Endothelial cell of umbilical vein (primary cell): ENCODE results near the gene KPRP.

Source experiments
- CTCF ChIP-seq, 2 donors: IDR thresholded peaks; 1 replicate in 1 of 2; 2 replicates in 1 of 2; pipeline ENCODE4 v1.5.1; 2011; ENCODE audit warnings: low read length in 2 of 2, mild to moderate bottlenecking in 2 of 2, moderate library complexity in 2 of 2, control low read depth in 1 of 2, inconsistent platforms in 1 of 2, low read depth in 1 of 2; ENCODE audit not compliant: insufficient read depth in 1 of 2; ENCODE audit errors: extremely low read depth in 1 of 2
- EZH2 ChIP-seq: IDR thresholded peaks from 2 replicates; pipeline ENCODE4 v1.6.1; 2012; ENCODE audit warnings: borderline replicate concordance, low read depth, mild to moderate bottlenecking, moderate library complexity, low read length, inconsistent platforms; ENCODE audit not compliant: severe bottlenecking
- GATA2 ChIP-seq: IDR thresholded peaks from 2 replicates; pipeline ENCODE4 v1.7.0; 2011; ENCODE audit warnings: low read depth, mild to moderate bottlenecking, moderate library complexity, mixed read lengths, low read length; ENCODE audit not compliant: insufficient read length, insufficient read depth
- MAX ChIP-seq: IDR thresholded peaks from 2 replicates; pipeline ENCODE4 v1.6.1; 2011; ENCODE audit not compliant: insufficient read depth, insufficient read length
- POLR2A ChIP-seq: IDR thresholded peaks from 2 replicates; pipeline ENCODE4 v1.6.1; 2012; ENCODE audit warnings: low read depth, mild to moderate bottlenecking, control low read depth, low read length
- POLR2AphosphoS5 ChIP-seq: IDR thresholded peaks from 2 replicates; pipeline ENCODE4 v1.6.1; 2012; ENCODE audit warnings: low read depth, mild to moderate bottlenecking, control low read depth, low read length, moderate library complexity; ENCODE audit not compliant: insufficient read depth

DNA sequence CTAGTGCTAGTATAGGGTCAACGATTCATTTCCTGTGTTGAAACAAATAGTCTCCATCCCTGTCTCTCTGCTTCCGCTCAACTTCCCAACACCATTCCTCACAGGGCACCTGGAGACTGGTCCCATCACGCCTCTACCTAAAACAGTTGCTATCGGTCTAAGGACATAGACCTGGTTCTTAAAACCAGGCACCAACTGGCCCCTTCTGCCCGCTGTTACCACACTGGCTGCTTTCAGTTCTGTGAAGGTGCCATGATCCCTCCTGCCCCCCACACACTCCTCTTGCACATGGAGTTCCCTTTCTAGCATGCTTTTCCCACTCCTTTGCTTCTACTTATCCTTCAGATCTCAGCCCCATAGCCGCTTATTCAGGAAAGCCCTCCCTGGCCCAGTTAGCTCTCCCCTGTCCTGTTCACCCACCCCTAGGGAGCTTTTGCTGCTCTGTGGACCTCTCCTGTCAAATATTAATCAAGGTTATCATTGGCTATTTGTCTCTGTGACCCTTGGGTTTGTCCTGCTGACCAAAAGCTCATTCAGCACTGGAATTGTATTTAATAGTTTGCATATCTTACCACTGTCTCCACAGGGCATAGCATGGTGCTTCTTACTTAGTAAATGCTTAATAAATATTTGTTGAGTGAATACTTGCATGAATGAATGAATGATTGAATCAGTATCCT, 11.9 kb upstream of the KPRP start:
- TF ChIP-seq CTCF (IDR thresholded peaks at IDR 0.05; ENCODE audit: extremely low read depth in 1 of 2, insufficient read depth in 1 of 2, low read depth in 1 of 2, low read length in 2 of 2) (no peak), POLR2AphosphoS5 (no peak), POLR2A (no peak), MAX (no peak), EZH2 (no peak), GATA2 (no peak)
